ENCODE data around the gene SRA1. TPM values are rescaled to one million over a fixed set of nuclear protein-coding genes. Genes with fewer than 3 reads are reported as not detected.
"Not testable (repeated sequence)": the region's sequence is repeated elsewhere in the genome, so short reads cannot be mapped to it uniquely, and the experiment has no call there.

The SRA1 gene
- total and polyA plus RNA-seq, 12 donors: 22.7 to 42.2 (median 32.5) TPM

GRCh38 chr5:140590861-140591260, 33.6 kb upstream of the SRA1 start:
- H3K4me3 ChIP-seq: peak overlapping the region in 1 of 10 donors; percentile 41
- 93% methylated on average over 7 of the region's 7 CpGs for WGBS, 2 donors

GRCh38 chr5:140588311-140589070, 31.2 kb upstream of the SRA1 start:
- intact Hi-C loops (cut with DNase I): no loop called here
- Histone ChIP-seq H3K4me3 (no peak overlapping the region), H3K9me3 (peaks cover 0 to 3% (median 0%) of the 10 kb centered on the region in 11 donors), H3K27ac (peak overlapping the region in 8 of 10 donors; percentile 11 to 86 (median 34)), H3K36me3 (no peaks in the 10 kb centered on the region), H3K27me3 (no peaks in the 10 kb centered on the region), H3K4me1 (peaks cover 0 to 38% (median 9%) of the 10 kb centered on the region in 9 donors)
- ATAC-seq (peak in 6 of 8 donors; percentile 56 to 66 (median 64)), DNase-seq (no peak)
- WGBS, 2 donors: 29 to 43% methylated on average over 5 of the region's 5 CpGs
- TF ChIP-seq CTCF (IDR thresholded peaks at IDR 0.05): no peak

More at GRCh38 chr5:140590861-140591260, 33.6 kb upstream of the SRA1 start:
- Histone ChIP-seq H3K27ac (peak overlapping the region in 1 of 10 donors; percentile 86), H3K9me3 (no peaks in the 10 kb centered on the region), H3K4me1 (peaks cover 0 to 56% (median 15%) of the 10 kb centered on the region in 9 donors), H3K27me3 (no peaks in the 10 kb centered on the region), H3K36me3 (no peaks in the 10 kb centered on the region)
- ATAC-seq (no peak), DNase-seq (no peak)
- intact Hi-C loops (cut with DNase I): no loop called here
- no peak for TF ChIP-seq CTCF (IDR thresholded peaks at IDR 0.05)

GRCh38 chr5:140587495-140587894, 30.2 kb upstream of the SRA1 start:
- 100% methylated on average over 1 of the region's 1 CpG for WGBS, 2 donors
- intact Hi-C loops (cut with DNase I): no loop called here
- no peak overlapping the region for H3K4me3 ChIP-seq
- H3K27ac ChIP-seq: peak overlapping the region in 2 of 10 donors; percentile 77 to 86
- peaks cover 0 to 12% (median 0%) of the 10 kb centered on the region in 11 donors for H3K9me3 ChIP-seq
- peaks cover 0 to 38% (median 9%) of the 10 kb centered on the region in 9 donors for H3K4me1 ChIP-seq
- H3K36me3 ChIP-seq: no peaks in the 10 kb centered on the region
- no peak for DNase-seq
- no peaks in the 10 kb centered on the region for H3K27me3 ChIP-seq
- no peak for TF ChIP-seq CTCF (IDR thresholded peaks at IDR 0.05)
- no peak for ATAC-seq

- peaks cover 0 to 13% (median 0%) of the 10 kb centered on the region in 11 donors for H3K9me3 ChIP-seq
- 93 to 94% methylated on average over 6 of the region's 6 CpGs for WGBS, 2 donors
- intact Hi-C loops (cut with DNase I): not testable (repeated sequence)
These were observed 22.0 kb upstream of the SRA1 start for GRCh38 chr5:140579188-140579747.

More at GRCh38 chr5:140579188-140579747, 22.0 kb upstream of the SRA1 start:
- peak in 1 of 9 donors; percentile 28 for TF ChIP-seq CTCF (IDR thresholded peaks at IDR 0.05)
- ATAC-seq, DNase-seq, H3K4me3 ChIP-seq, H3K27me3 ChIP-seq, H3K27ac ChIP-seq, H3K36me3 ChIP-seq: not testable (repeated sequence)
- peaks cover 0 to 36% (median 1%) of the 10 kb centered on the region in 9 donors for H3K4me1 ChIP-seq
